Measurements from ENCODE around the gene AQP10.

Gene AQP10

DNA sequence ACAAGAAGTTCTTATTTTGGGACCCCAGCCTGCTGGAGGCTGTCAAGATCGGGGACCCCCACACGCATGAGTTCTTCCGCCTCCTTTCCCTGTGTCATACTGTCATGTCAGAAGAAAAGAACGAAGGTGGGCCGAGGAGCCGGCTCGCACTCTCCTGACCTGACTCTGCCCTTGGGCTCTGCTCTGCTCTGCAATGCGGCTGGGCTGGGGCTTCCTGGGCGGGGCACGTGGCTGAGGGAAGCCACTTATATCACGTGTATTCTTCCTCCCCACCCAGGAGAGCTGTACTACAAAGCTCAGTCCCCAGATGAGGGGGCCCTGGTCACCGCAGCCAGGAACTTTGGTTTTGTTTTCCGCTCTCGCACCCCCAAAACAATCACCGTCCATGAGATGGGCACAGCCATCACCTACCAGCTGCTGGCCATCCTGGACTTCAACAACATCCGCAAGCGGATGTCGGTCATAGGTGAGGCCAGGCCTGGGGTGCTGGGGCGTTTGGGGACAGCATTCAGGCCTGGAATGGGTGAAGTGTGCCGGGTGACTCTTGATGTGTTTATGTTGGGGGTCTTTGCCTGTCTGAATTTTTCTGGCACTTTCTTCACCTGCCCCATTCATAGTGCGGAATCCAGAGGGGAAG is 22.1 kb downstream of the AQP10 start:
- TF ChIP-seq, protein P1, sequence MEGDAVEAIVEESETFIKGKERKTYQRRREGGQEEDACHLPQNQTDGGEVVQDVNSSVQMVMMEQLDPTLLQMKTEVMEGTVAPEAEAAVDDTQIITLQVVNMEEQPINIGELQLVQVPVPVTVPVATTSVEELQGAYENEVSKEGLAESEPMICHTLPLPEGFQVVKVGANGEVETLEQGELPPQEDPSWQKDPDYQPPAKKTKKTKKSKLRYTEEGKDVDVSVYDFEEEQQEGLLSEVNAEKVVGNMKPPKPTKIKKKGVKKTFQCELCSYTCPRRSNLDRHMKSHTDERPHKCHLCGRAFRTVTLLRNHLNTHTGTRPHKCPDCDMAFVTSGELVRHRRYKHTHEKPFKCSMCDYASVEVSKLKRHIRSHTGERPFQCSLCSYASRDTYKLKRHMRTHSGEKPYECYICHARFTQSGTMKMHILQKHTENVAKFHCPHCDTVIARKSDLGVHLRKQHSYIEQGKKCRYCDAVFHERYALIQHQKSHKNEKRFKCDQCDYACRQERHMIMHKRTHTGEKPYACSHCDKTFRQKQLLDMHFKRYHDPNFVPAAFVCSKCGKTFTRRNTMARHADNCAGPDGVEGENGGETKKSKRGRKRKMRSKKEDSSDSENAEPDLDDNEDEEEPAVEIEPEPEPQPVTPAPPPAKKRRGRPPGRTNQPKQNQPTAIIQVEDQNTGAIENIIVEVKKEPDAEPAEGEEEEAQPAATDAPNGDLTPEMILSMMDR (conservative IDR thresholded peaks at IDR 0.05; ENCODE audit: low read depth, low read length), result no peak
- H3K27ac ChIP-seq, result no peak overlapping the region
- H3K4me1 ChIP-seq (ENCODE audit: low read depth, poor library complexity, severe bottlenecking), result no peaks in the 10 kb centered on the region
- H2AFZ ChIP-seq (ENCODE audit: low read depth), result no peak overlapping the region
- no peak overlapping the region for H3K9ac ChIP-seq
- H3K27me3 ChIP-seq (ENCODE audit: insufficient read depth, low read depth), result no peaks in the 10 kb centered on the region
- H4K20me1 ChIP-seq (ENCODE audit: insufficient read depth), result no peaks in the 10 kb centered on the region
- H3K36me3 ChIP-seq (ENCODE audit: insufficient read depth), result peaks cover 19% of the 10 kb centered on the region; the same call in 1 of the 2 replicates
- H3K4me3 ChIP-seq (IDR thresholded peaks at IDR 0.05; ENCODE audit: insufficient read depth, low read depth, low read length), result no peak overlapping the region
- H3K4me2 ChIP-seq, result no peak overlapping the region
- no peaks in the 10 kb centered on the region for H3K79me2 ChIP-seq (ENCODE audit: insufficient read depth, low read depth)

DNA sequence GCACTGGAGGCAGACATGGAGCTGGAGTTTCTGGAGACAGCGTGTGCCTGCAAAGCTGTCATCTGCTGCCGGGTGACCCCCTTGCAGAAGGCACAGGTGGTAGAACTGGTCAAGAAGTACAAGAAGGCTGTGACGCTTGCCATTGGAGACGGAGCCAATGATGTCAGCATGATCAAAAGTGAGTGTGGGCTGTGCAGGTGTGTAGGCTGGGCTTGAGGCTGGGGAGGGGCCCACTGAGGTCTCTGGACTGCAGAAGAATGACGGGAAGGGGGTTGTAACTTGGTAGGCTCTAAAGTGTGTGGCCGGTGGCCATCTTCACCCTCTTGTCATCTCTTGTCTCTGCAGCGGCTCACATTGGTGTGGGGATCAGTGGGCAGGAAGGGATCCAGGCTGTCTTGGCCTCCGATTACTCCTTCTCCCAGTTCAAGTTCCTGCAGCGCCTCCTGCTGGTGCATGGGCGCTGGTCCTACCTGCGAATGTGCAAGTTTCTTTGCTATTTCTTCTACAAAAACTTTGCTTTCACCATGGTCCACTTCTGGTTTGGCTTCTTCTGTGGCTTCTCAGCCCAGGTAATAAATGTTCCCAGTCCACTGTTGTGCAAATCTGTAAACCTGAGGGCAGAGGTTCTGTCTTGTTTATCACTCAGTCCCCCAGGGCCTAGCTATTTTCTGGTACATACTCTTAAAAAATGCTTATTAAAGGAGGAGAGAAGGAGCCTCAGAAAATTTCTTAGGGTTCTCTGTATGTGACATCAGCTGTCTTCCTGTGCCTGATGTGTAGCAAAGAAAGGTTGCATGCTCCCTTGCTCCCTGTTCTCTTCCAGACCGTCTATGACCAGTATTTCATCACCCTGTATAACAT is 24.3 kb downstream of the AQP10 start:
- no peaks in the 10 kb centered on the region for H3K4me1 ChIP-seq (ENCODE audit: low read depth, poor library complexity, severe bottlenecking)

DNA sequence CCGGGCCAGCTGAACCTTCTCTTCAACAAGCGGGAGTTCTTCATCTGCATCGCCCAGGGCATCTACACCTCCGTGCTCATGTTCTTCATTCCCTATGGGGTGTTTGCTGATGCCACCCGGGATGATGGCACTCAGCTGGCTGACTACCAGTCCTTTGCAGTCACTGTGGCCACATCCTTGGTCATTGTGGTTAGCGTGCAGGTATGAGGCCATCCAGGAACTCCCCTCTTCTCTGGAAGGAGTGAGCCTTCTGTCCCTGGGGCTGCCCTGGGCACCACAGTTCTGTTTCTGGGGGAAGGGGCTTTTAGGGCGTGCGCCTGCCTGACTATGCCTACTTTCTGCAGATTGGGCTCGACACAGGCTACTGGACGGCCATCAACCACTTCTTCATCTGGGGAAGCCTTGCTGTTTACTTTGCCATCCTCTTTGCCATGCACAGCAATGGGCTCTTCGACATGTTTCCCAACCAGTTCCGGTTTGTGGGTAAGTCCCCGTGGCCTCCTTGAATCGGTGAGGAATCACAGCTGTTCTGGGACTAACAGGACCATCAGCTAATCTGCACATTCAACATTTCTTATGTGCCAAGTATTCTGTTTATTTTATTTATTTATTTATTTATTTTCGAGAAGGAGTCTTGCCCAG is 25.5 kb downstream of the AQP10 start:
- Histone ChIP-seq H4K20me1 (ENCODE audit: insufficient read depth) (no peaks in the 10 kb centered on the region), H3K4me3 (IDR thresholded peaks at IDR 0.05; ENCODE audit: insufficient read depth, low read depth, low read length) (no peak overlapping the region), H2AFZ (ENCODE audit: low read depth) (no peak overlapping the region), H3K4me2 (no peak overlapping the region), H3K36me3 (ENCODE audit: insufficient read depth) (peaks cover 19% of the 10 kb centered on the region; the same call in 1 of the 2 replicates), H3K4me1 (ENCODE audit: low read depth, poor library complexity, severe bottlenecking) (no peaks in the 10 kb centered on the region), H3K79me2 (ENCODE audit: insufficient read depth, low read depth) (no peaks in the 10 kb centered on the region), H3K27ac (no peak overlapping the region), H3K9ac (no peak overlapping the region), H3K27me3 (ENCODE audit: insufficient read depth, low read depth) (no peaks in the 10 kb centered on the region)
- TF ChIP-seq, protein P1 (conservative IDR thresholded peaks at IDR 0.05; ENCODE audit: low read depth, low read length), result no peak

More for the DNA sequence above, 24.3 kb downstream of the AQP10 start:
- Histone ChIP-seq H3K27me3 (ENCODE audit: insufficient read depth, low read depth) (no peaks in the 10 kb centered on the region), H3K27ac (no peak overlapping the region), H3K4me2 (no peak overlapping the region), H3K79me2 (ENCODE audit: insufficient read depth, low read depth) (no peaks in the 10 kb centered on the region), H4K20me1 (ENCODE audit: insufficient read depth) (no peaks in the 10 kb centered on the region), H3K36me3 (ENCODE audit: insufficient read depth) (peaks cover 19% of the 10 kb centered on the region; the same call in 1 of the 2 replicates), H3K4me3 (IDR thresholded peaks at IDR 0.05; ENCODE audit: insufficient read depth, low read depth, low read length) (no peak overlapping the region), H3K9ac (no peak overlapping the region), H2AFZ (ENCODE audit: low read depth) (no peak overlapping the region)
- TF ChIP-seq, protein P1 (conservative IDR thresholded peaks at IDR 0.05; ENCODE audit: low read depth, low read length), result peak; percentile 98

DNA sequence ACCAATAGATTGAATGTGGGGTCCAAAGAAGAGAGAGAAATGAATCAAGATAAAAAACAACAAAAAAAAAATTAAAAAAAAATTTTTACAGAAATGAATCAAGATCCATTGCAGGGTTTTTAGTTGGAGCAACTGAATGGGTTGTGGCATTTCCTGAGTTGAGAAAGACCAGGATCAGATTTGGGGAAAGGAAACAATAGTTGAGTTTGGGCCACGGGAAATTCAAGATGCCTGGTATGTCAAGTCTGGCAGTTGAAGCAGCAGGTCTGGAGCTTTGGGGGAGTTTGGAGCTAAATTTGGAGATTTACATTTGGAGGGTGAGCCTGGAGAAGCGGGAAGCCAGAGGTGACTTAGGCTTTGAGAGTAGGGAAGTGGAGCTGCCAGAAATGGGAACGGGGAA is 27.1 kb downstream of the AQP10 start:
- H3K9ac ChIP-seq, result no peak overlapping the region
- H3K79me2 ChIP-seq (ENCODE audit: insufficient read depth, low read depth), result no peaks in the 10 kb centered on the region
- no peak overlapping the region for H3K4me3 ChIP-seq (IDR thresholded peaks at IDR 0.05; ENCODE audit: insufficient read depth, low read depth, low read length)
- peaks cover 3% of the 10 kb centered on the region; the same call in 1 of the 2 replicates for H3K27me3 ChIP-seq (ENCODE audit: insufficient read depth, low read depth)
- no peaks in the 10 kb centered on the region for H4K20me1 ChIP-seq (ENCODE audit: insufficient read depth)
- H3K27ac ChIP-seq, result no peak overlapping the region
- H3K4me1 ChIP-seq (ENCODE audit: low read depth, poor library complexity, severe bottlenecking), result peaks cover 12% of the 10 kb centered on the region
- H2AFZ ChIP-seq (ENCODE audit: low read depth), result no peak overlapping the region
- H3K4me2 ChIP-seq, result no peak overlapping the region
- H3K36me3 ChIP-seq (ENCODE audit: insufficient read depth), result peaks cover 19% of the 10 kb centered on the region; the same call in 1 of the 2 replicates
- TF ChIP-seq, protein P1 (conservative IDR thresholded peaks at IDR 0.05; ENCODE audit: low read depth, low read length), result no peak
